HG02798 (cell line): Measurements from ENCODE around the gene BDNF.

Source experiments
- ATAC-seq: cut with Tn5 transposase; IDR thresholded peaks from one replicate; pipeline ENCODE4 v1.9.1; 2021; ENCODE audit warnings: mild to moderate bottlenecking; ENCODE audit not compliant: unreplicated experiment, poor library complexity

The BDNF gene

DNA sequence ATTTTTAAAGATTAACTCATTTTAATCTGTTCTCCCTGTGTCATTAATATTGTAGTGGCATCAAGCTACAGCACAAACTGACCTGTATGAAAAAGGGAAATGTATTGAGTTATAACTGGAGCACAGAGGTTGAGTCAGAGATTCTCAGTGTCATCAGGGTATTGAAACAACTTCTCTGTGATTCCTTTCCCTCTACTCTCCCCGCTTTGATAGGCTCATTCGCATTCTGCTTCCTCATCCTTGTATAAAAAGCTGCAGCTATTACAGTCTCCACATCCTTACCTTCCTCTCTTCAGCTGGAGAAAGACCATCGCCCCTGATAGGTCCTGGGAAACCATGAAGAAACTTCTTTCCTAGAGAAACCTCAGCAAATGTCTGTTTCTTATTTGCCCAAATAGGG, 90.0 kb downstream of the BDNF start:
- no peak for ATAC-seq

DNA sequence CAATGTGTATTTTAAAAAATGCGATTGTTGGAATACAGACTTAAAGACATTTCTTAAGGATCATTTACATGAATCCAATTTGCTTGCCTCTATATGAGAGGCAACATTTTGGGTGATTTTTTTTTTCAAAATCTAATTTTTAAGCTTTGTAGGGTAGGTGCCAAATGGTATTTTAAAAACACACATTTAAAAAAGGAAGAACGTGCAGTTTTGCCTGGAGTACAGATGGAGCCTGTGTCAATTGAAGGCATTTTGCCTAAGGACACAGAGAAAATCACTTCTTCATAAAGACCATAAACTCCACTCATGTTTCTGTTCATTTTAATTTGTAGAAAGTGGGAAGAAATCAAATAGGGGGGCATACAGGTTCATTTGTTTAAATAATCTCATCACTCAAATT, 91.3 kb downstream of the BDNF start:
- no peak for ATAC-seq

DNA sequence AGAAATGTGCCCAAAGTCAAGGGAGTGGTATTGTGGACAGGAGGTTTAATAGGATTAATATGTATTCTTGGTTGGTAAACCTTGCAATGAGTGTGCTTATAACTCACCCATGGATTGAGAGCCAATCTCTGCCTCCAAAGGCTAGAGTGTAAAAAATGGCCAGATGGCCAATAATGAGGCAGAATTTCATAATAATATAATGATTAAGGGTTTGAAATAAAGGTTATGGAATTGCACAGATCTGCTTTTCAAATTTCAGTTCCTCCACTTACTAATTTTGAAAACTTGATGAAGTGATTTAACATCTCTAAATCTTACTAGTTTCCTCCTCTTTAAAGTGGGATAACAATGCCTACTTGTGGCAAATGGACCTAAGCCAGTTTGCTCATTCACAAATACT, 94.8 kb downstream of the BDNF start:
- ATAC-seq = no peak
